ENCODE results near the gene MMP14. TPM values are rescaled to one million over a fixed set of nuclear protein-coding genes. Genes with fewer than 3 reads are reported as not detected.

The MMP14 gene
- total and polyA plus RNA-seq, 2 of the 8 experiments (the other 6 are each of a cell fraction or from before 2014, with no cell fraction given), result 58.2 to 86.8 TPM

GRCh38 chr14:22884076-22884737 lies 47.8 kb downstream of the MMP14 start (continued):
- no peak for TF ChIP-seq CHD7 (IDR thresholded peaks at IDR 0.05; ENCODE audit: insufficient replicate concordance, low read length)
- no peak for TF ChIP-seq KDM1A (IDR thresholded peaks at IDR 0.05; ENCODE audit: borderline replicate concordance, low read length)
- no peak for TF ChIP-seq YY1 (IDR thresholded peaks at IDR 0.05; ENCODE audit: low read depth, low read length)
- no peak for TF ChIP-seq TAF7 (optimal IDR thresholded peaks at IDR 0.05; ENCODE audit: borderline replicate concordance, low read depth, low read length)
- no peak for TF ChIP-seq ASH2L (IDR thresholded peaks at IDR 0.05; ENCODE audit: low read length)
- TF ChIP-seq TCF12 (IDR thresholded peaks at IDR 0.05; ENCODE audit: low read depth, low read length), result no peak
- no peak for TF ChIP-seq FOSL1 (IDR thresholded peaks at IDR 0.05; ENCODE audit: insufficient read depth, low read depth, low read length)
- no peak for TF ChIP-seq KDM5A (IDR thresholded peaks at IDR 0.05; ENCODE audit: low read length)
- no peak for TF ChIP-seq TAF1 (IDR thresholded peaks at IDR 0.05; ENCODE audit: low read depth, low read length)
- no peak for TF ChIP-seq RNF2 (IDR thresholded peaks at IDR 0.05; ENCODE audit: borderline replicate concordance, low read depth, low read length, missing control alignments, poor library complexity, severe bottlenecking)
- TF ChIP-seq CBX8 (IDR thresholded peaks at IDR 0.05; ENCODE audit: borderline replicate concordance, low read depth, low read length), result no peak

Measured in H1 (cell line).